HEK293 (cell line): ENCODE measurements around the gene GALNT10.

ENCODE experiments used
- CTCF ChIA-PET: fragments of 350-600 bp; formaldehyde crosslinking; extraction: SDS; loops from one replicate; lab custom pipeline; 2021; ENCODE audit warnings: antibody characterized with exemption; lab: Yijun Ruan, JAX
- POLR2A ChIA-PET: fragments of 300-600 bp; formaldehyde crosslinking; extraction: SDS; loops from one replicate; lab custom pipeline; 2020; ENCODE audit warnings: antibody characterized with exemption, inconsistent platforms; lab: Yijun Ruan, JAX
- H3K27ac ChIP-seq: fragments of 200-500 bp; sonication (Bioruptor generic); 2 replicates; pipeline ENCODE4 v1.5.1; 2014; ENCODE audit warnings: low read depth, low read length, control low read depth, inconsistent platforms; ENCODE audit errors: extremely low read depth
- H3K36me3 ChIP-seq, 2 experiments: fragments of 200-500 bp in 1 of 2; sonication (Bioruptor generic) in 1 of 2; 1 replicate in 1 of 2; 2 replicates in 1 of 2; pipeline ENCODE4 v1.5.1; 2014 to 2017; ENCODE audit warnings: inconsistent platforms in 2 of 2, low read length in 2 of 2; ENCODE audit not compliant: control insufficient read depth in 2 of 2, insufficient read depth in 1 of 2
- H3K4me1 ChIP-seq: fragments of 200-500 bp; sonication (Bioruptor generic); 2 replicates; pipeline ENCODE4 v1.5.1; 2014; ENCODE audit warnings: mild to moderate bottlenecking, low read length, inconsistent platforms; ENCODE audit not compliant: control insufficient read depth, insufficient read depth
- H3K4me3 ChIP-seq: 2 replicates; pipeline ENCODE4 v1.5.1; 2011; ENCODE audit warnings: low read depth, mild to moderate bottlenecking, control low read depth, low read length, moderate library complexity
- H3K9me3 ChIP-seq: fragments of 200-500 bp; sonication (Bioruptor generic); 2 replicates; pipeline ENCODE4 v1.5.1; 2014; ENCODE audit warnings: low read depth, low read length, inconsistent platforms; ENCODE audit not compliant: control insufficient read depth, insufficient read depth
- KLF10 ChIP-seq: fragments of 450-650 bp; IDR thresholded peaks from 2 replicates; pipeline ENCODE4 v1.5.1; 2018; ENCODE audit warnings: missing biosample characterization, mild to moderate bottlenecking, missing genetic modification characterization
- REPIN1 ChIP-seq: fragments of 450-650 bp; formaldehyde crosslinking; IDR thresholded peaks from 2 replicates; pipeline ENCODE4 v1.5.1; 2017; ENCODE audit warnings: missing biosample characterization, missing genetic modification characterization, low read depth
- ZBTB11 ChIP-seq: fragments of 450-650 bp; formaldehyde crosslinking; conservative IDR thresholded peaks from 2 replicates; pipeline ENCODE4 v1.5.1; 2016; ENCODE audit warnings: low read depth, missing biosample characterization, missing genetic modification characterization
- ZNF112 ChIP-seq: fragments of 450-650 bp; formaldehyde crosslinking; IDR thresholded peaks from 2 replicates; pipeline ENCODE4 v1.5.0; 2017; ENCODE audit warnings: missing biosample characterization, missing genetic modification characterization
- ZNF274 ChIP-seq, 2 experiments: fragments of 200-500 bp in 1 of 2; fragments of 450-650 bp in 1 of 2; sonication (Bioruptor generic) in 1 of 2; formaldehyde crosslinking in 1 of 2; IDR thresholded peaks; 2 replicates each; pipeline versions ENCODE4 v1.5.1 to v1.6.1; 2014 to 2016; ENCODE audit warnings: borderline replicate concordance in 1 of 2, inconsistent platforms in 1 of 2, low read length in 1 of 2, missing biosample characterization in 1 of 2, missing genetic modification characterization in 1 of 2
- ZNF335 ChIP-seq: fragments of 450-650 bp; formaldehyde crosslinking; conservative IDR thresholded peaks from 2 replicates; pipeline ENCODE4 v1.5.1; 2016; ENCODE audit warnings: missing biosample characterization, missing genetic modification characterization
- ZNF350 ChIP-seq: fragments of 450-650 bp; formaldehyde crosslinking; IDR thresholded peaks from 2 replicates; pipeline ENCODE4 v1.5.0; 2017; ENCODE audit warnings: missing biosample characterization, mild to moderate bottlenecking, missing genetic modification characterization
- ZNF510 ChIP-seq: fragments of 450-650 bp; formaldehyde crosslinking; IDR thresholded peaks from 2 replicates; pipeline ENCODE4 v1.5.1; 2018; ENCODE audit warnings: mild to moderate bottlenecking, missing genetic modification characterization, missing biosample characterization; ENCODE audit not compliant: insufficient replicate concordance
- ZNF518A ChIP-seq: fragments of 450-650 bp; formaldehyde crosslinking; conservative IDR thresholded peaks from 2 replicates; pipeline ENCODE4 v1.5.1; 2016; ENCODE audit warnings: low read depth, missing biosample characterization, missing genetic modification characterization
- ZNF521 ChIP-seq: fragments of 450-650 bp; formaldehyde crosslinking; IDR thresholded peaks from 2 replicates; pipeline ENCODE4 v1.5.1; 2017; ENCODE audit warnings: missing biosample characterization, mild to moderate bottlenecking, missing genetic modification characterization
- ZNF580 ChIP-seq: fragments of 450-650 bp; formaldehyde crosslinking; IDR thresholded peaks from 2 replicates; pipeline ENCODE4 v1.5.1; 2016; ENCODE audit warnings: missing biosample characterization, missing genetic modification characterization
- ZSCAN23 ChIP-seq: fragments of 450-650 bp; formaldehyde crosslinking; IDR thresholded peaks from 2 replicates; pipeline ENCODE4 v1.5.1; 2016; ENCODE audit warnings: missing biosample characterization, missing genetic modification characterization
- TF ChIP-seq, protein P1 (sequence below): fragments of 450-650 bp; formaldehyde crosslinking; IDR thresholded peaks from 2 replicates; pipeline ENCODE4 v1.5.1; 2017; ENCODE audit warnings: missing biosample characterization, missing genetic modification characterization

GALNT10 gene

DNA sequence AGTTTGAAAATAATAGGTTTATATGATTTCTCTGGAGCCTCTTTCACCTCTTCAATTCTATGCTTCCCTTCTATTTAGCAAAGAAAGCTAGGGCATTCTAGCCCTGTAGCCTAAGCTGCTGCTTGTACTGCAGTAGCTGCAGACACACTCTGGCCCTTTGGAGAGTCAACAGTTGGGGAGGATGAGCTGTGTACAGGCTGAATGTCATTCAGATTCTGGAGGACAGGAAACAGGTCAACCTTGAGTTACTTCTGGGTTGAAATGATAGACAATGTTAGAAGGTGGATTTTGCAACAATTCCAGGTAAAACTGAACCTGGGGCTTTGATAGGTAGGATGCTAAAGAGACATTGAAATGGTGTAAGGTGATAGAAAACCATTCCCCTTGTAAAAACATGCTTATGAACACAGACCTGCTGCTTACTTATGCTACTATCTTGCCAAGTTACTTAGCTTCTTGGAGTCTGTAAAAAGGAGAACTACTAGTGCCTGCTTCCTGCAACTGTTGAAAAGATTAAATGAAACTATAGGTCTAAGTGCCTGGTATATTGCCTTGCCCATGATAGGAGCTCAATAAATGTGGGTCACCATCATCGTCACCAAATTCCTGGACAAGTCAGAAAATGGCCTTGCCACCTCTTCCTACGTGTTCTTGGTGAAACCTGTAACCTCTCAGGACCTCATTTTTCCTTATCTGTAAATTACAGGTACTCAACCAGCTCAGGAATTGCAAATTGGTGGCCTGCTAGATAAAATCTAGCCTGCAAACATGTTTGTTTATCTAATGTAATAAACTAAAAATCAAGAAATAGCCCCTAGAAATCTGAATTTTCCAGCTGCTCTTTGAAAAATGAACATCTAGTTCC lies 83.7 kb downstream of the GALNT10 start (continued):
- TF ChIP-seq, protein P1, sequence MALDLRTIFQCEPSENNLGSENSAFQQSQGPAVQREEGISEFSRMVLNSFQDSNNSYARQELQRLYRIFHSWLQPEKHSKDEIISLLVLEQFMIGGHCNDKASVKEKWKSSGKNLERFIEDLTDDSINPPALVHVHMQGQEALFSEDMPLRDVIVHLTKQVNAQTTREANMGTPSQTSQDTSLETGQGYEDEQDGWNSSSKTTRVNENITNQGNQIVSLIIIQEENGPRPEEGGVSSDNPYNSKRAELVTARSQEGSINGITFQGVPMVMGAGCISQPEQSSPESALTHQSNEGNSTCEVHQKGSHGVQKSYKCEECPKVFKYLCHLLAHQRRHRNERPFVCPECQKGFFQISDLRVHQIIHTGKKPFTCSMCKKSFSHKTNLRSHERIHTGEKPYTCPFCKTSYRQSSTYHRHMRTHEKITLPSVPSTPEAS (tag by site-specific recombination): no peak
- TF ChIP-seq ZNF580 (no peak), ZNF510 (no peak), ZNF350 (tag by site-specific recombination) (no peak), ZNF274 (IDR thresholded peaks at IDR 0.05; ENCODE audit: low read length) (no peak), ZNF274 (tag by site-specific recombination; IDR thresholded peaks at IDR 0.05; ENCODE audit: borderline replicate concordance) (no peak), ZNF335 (tag by site-specific recombination) (no peak)
- TF ChIP-seq, all 188 proteins: peak for 0

DNA sequence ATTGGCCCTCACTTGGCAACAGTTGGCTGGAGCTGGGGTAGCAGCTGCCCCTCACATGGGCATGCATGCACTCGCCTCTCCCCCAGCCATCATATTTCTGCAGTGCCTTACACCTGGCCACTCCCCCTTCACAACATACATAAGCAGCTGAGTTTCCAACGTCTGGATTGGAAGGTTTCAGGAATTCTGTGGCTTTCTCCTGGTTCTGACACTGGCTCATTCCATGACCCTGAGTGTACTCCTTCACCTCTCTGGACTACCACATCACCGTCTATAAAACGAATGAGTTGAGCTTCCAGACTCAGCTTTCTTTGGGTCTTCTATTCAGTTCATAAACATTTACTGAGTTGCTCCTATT lies 84.3 kb downstream of the GALNT10 start:
- Histone ChIP-seq H3K27ac (no peak overlapping the region), H3K4me3 (no peak overlapping the region), H3K9me3 (no peaks in the 10 kb centered on the region), H3K36me3 (no peaks in the 10 kb centered on the region), H3K4me1 (no peaks in the 10 kb centered on the region; the same call in 1 of the 2 replicates)
- TF ChIP-seq ZNF521 (tag by site-specific recombination): no peak
- TF ChIP-seq REPIN1 (tag by site-specific recombination): no peak
- TF ChIP-seq KLF10 (tag by site-specific recombination): no peak
- no peak for TF ChIP-seq ZSCAN23 (tag by site-specific recombination)
- TF ChIP-seq ZNF518A (tag by site-specific recombination): no peak
- no peak for TF ChIP-seq ZBTB11
- TF ChIP-seq ZNF112 (tag by site-specific recombination): no peak
- ChIA-PET CTCF (interaction anchor here (0.7 to 1.1 kb wide), 2 partner anchors 72 to 91 kb away, joined by 3 read pairs; no protein-coding TSS in a partner anchor), POLR2A (no interaction called here)
